ENCODE results near the gene SLC66A2.

SLC66A2 gene

DNA sequence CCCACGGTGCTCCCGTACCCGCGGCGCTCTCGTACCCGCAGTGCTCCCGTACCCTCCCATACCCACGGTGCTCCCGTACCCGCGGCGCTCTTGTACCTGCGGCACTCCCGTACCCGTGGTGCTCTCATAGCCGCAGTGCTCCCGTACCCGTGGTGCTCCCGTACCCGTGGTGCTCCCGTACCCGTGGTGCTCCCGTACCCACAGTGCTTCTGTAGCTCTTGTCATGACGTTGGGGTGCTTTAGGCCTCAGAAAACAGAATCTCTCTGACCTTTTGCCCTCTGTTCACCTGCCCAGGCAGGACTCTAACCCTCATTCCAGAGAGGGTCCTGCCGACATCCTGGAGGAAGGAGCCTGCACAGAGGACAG lies 35.3 kb downstream of the SLC66A2 start:
- DNase-seq (ENCODE audit: low read depth) = no peak

GRCh38 chr18:79915161-79916127 lies 36.0 kb downstream of the SLC66A2 start:
- no peak overlapping the region for H3K4me3 ChIP-seq (ENCODE audit: control insufficient read depth, low read depth, low read length)
- TF ChIP-seq CTCF (IDR thresholded peaks at IDR 0.05; ENCODE audit: control insufficient read depth, insufficient read depth, low read depth, low read length, missing control alignments) = no peak
- no peak for DNase-seq (ENCODE audit: low read depth)

More for the DNA sequence above, 35.3 kb downstream of the SLC66A2 start:
- TF ChIP-seq CTCF (IDR thresholded peaks at IDR 0.05; ENCODE audit: control insufficient read depth, insufficient read depth, low read depth, low read length, missing control alignments) = no peak
- no peak overlapping the region for H3K4me3 ChIP-seq (ENCODE audit: control insufficient read depth, low read depth, low read length)

DNA sequence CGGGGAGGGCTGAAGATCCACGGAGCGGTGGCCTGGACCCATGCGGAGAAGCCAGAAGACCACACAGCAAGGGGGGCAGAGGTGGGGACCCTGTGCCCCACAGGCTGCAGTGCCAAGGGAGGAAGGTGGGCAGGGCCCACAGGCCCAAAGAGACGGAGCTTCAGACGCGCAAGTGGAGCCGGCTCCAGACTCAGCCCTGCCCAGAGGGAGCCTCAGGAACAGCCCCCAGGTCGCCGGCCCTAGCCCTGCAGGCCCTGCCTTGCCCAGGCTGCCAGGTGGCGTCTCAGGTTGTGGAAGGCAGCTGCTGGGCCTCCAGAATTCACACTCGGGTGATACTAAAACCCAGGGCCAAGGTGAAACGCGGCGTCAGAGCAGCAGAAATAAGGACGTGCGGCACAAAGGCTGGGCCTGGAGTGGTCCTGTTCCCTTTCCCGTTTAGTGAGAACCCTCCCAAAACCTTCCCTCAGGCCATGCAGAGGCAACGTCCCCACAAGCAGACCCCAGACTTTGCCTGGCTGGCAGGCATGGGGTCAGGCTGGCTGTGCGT lies 36.8 kb downstream of the SLC66A2 start:
- H3K4me3 ChIP-seq (ENCODE audit: control insufficient read depth, low read depth, low read length) = no peak overlapping the region
- no peak for TF ChIP-seq CTCF (IDR thresholded peaks at IDR 0.05; ENCODE audit: control insufficient read depth, insufficient read depth, low read depth, low read length, missing control alignments)
- DNase-seq (ENCODE audit: low read depth) = no peak

GRCh38 chr18:79912994-79913831 lies 38.2 kb downstream of the SLC66A2 start:
- no peak for TF ChIP-seq CTCF (IDR thresholded peaks at IDR 0.05; ENCODE audit: control insufficient read depth, insufficient read depth, low read depth, low read length, missing control alignments)
- no peak for DNase-seq (ENCODE audit: low read depth)
- H3K4me3 ChIP-seq (ENCODE audit: control insufficient read depth, low read depth, low read length) = no peak overlapping the region

- TF ChIP-seq CTCF (IDR thresholded peaks at IDR 0.05; ENCODE audit: control insufficient read depth, insufficient read depth, low read depth, low read length, missing control alignments) = no peak
Measured at GRCh38 chr18:79912409-79912991, 39.0 kb downstream of the SLC66A2 start.

More at GRCh38 chr18:79912409-79912991, 39.0 kb downstream of the SLC66A2 start:
- no peak for DNase-seq (ENCODE audit: low read depth)
- no peak overlapping the region for H3K4me3 ChIP-seq (ENCODE audit: control insufficient read depth, low read depth, low read length)
